ENCODE results near the gene ALDH16A1. TPM values are rescaled to one million over a fixed set of nuclear protein-coding genes. Genes with fewer than 3 reads are reported as not detected.

The ALDH16A1 gene
- total RNA-seq, 3 donors from 2014 or later, result 31.2 to 36.4 (median 36.3) TPM

GRCh38 chr19:49415810-49416200 lies 37.2 kb upstream of the ALDH16A1 start:
- intact Hi-C loops (cut with DNase I, micrococcal nuclease), result no loop called here
- no peak for ATAC-seq
- no peak for TF ChIP-seq CTCF (IDR thresholded peaks at IDR 0.05)
- Histone ChIP-seq H3K4me1 (ENCODE audit: low read depth) (no peaks in the 10 kb centered on the region), H3K4me3 (no peak overlapping the region), H3K9me3 (no peaks in the 10 kb centered on the region), H3K36me3 (ENCODE audit: low read depth) (no peaks in the 10 kb centered on the region)
- no peak for DNase-seq

GRCh38 chr19:49417088-49417487 lies 35.9 kb upstream of the ALDH16A1 start:
- no peaks in the 10 kb centered on the region for H3K4me1 ChIP-seq (ENCODE audit: low read depth)
- no peak for ATAC-seq
- no peak overlapping the region for H3K4me3 ChIP-seq
- no peak for DNase-seq
- TF ChIP-seq CTCF (IDR thresholded peaks at IDR 0.05), result no peak
- H3K9me3 ChIP-seq, result no peaks in the 10 kb centered on the region
- intact Hi-C loops (cut with DNase I, micrococcal nuclease), result no loop called here
- H3K36me3 ChIP-seq (ENCODE audit: low read depth), result no peaks in the 10 kb centered on the region

- TF ChIP-seq CTCF (IDR thresholded peaks at IDR 0.05), result no peak
- no peak for ATAC-seq
- H3K4me3 ChIP-seq, result no peak overlapping the region
- H3K4me1 ChIP-seq (ENCODE audit: low read depth), result peaks cover 5% of the 10 kb centered on the region
- H3K36me3 ChIP-seq (ENCODE audit: low read depth), result no peaks in the 10 kb centered on the region
- intact Hi-C loops (cut with DNase I, micrococcal nuclease), result no loop called here
- DNase-seq, result no peak
- H3K9me3 ChIP-seq, result no peaks in the 10 kb centered on the region
Measured at GRCh38 chr19:49418511-49418910, 34.5 kb upstream of the ALDH16A1 start.

- Histone ChIP-seq H3K9me3 (no peaks in the 10 kb centered on the region), H3K4me1 (ENCODE audit: low read depth) (peaks cover 5% of the 10 kb centered on the region), H3K36me3 (ENCODE audit: low read depth) (no peaks in the 10 kb centered on the region), H3K4me3 (no peak overlapping the region)
- intact Hi-C loops (cut with DNase I, micrococcal nuclease), result no loop called here
- no peak for TF ChIP-seq CTCF (IDR thresholded peaks at IDR 0.05)
- DNase-seq, result no peak
- no peak for ATAC-seq
Measured at GRCh38 chr19:49419173-49419572, 33.9 kb upstream of the ALDH16A1 start.

- H3K4me3 ChIP-seq, result no peak overlapping the region
- ATAC-seq (no peak), DNase-seq (no peak)
- intact Hi-C loops (cut with DNase I, micrococcal nuclease), result no loop called here
- no peak for TF ChIP-seq CTCF (IDR thresholded peaks at IDR 0.05)
- H3K9me3 ChIP-seq, result no peaks in the 10 kb centered on the region
- H3K36me3 ChIP-seq (ENCODE audit: low read depth), result no peaks in the 10 kb centered on the region
- H3K4me1 ChIP-seq (ENCODE audit: low read depth), result peaks cover 5% of the 10 kb centered on the region
Measured at GRCh38 chr19:49420227-49420626, 32.8 kb upstream of the ALDH16A1 start.

Data from mucosa of descending colon (tissue), 3 donors.